ENCODE results near the gene UCN3.

GRCh38 chr10:5418584-5418983 lies 53.8 kb downstream of the UCN3 start:
- TF ChIP-seq POLR2A (IDR thresholded peaks at IDR 0.05), result no peak
- TF ChIP-seq, protein P1, sequence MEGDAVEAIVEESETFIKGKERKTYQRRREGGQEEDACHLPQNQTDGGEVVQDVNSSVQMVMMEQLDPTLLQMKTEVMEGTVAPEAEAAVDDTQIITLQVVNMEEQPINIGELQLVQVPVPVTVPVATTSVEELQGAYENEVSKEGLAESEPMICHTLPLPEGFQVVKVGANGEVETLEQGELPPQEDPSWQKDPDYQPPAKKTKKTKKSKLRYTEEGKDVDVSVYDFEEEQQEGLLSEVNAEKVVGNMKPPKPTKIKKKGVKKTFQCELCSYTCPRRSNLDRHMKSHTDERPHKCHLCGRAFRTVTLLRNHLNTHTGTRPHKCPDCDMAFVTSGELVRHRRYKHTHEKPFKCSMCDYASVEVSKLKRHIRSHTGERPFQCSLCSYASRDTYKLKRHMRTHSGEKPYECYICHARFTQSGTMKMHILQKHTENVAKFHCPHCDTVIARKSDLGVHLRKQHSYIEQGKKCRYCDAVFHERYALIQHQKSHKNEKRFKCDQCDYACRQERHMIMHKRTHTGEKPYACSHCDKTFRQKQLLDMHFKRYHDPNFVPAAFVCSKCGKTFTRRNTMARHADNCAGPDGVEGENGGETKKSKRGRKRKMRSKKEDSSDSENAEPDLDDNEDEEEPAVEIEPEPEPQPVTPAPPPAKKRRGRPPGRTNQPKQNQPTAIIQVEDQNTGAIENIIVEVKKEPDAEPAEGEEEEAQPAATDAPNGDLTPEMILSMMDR (IDR thresholded peaks at IDR 0.05), result no peak

Data from testis (tissue), 2 donors.